HG02852 (cell line): ENCODE data around the gene TNNT1.
"Not testable (repeated sequence)": the region's sequence is repeated elsewhere in the genome, so short reads cannot be mapped to it uniquely, and the experiment has no call there.

ENCODE experiments used
- ATAC-seq: cut with Tn5 transposase; IDR thresholded peaks from one replicate; pipeline ENCODE4 v1.9.1; 2021; ENCODE audit warnings: mild to moderate bottlenecking, moderate library complexity; ENCODE audit not compliant: unreplicated experiment

The TNNT1 gene

DNA sequence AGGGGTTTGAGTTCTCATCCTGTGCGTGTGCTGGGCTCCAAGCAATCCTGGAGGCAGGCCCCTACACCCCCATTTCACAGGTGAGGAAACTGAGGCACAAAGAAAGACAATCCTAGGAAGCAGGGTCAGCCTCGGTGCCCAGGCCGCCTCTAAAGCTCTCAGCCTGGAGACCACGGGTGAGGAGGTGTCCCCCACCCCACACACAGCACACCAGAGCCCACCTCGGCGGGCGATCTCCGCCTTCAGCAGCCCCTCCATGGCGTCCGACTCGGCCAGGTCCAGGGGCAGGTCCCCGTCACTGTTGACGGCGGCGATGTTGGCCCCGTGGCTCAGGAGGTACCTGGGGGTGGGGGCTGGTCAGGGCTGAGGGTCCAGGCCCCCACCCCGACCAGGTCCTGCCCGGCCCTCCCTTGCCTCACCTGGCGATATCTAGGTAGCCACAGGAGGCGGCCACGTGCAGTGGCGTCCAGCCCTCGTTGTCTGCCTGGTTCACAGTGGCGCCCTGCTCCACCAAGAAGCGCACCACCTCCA is 36.7 kb downstream of the TNNT1 start:
- ATAC-seq, result no peak

- no peak for ATAC-seq
Measured at GRCh38 chr19:55111238-55111831, 37.7 kb downstream of the TNNT1 start.

DNA sequence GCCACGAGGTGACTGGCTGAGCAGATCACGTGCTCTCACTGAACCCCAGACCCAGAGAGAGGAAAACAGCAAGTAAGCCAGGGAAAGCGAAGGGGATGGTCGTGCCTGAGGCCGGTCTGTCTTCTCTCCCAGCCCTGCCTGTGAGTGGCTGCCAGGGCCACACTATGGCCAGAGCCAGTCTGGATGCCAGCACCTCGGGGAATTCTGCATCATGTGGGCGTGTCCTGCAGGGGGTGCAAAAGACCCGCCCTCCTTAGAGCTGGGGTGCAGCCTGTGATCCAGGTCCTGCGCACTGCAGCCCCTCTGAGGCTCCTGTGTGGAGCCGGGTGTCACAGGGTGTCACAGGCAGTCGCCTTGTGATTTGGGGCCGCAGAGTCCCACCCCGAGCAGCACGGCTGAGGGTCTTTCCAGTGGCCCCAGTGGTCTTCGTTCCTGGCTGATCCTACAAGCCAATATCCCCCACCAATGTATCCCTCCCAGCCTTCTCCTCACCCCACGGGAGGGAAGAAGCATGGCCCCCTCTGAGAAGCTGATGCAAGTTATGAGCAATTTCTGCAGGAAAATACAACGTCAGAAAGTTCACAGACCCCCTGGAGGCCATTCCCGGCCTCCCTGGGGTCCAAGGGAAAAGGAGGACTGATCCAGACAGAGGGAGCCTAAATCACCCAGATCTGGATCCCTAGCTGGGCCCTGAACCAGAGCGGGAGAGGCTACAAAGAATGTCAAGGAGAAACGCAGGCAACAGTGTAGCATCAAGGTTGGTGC is 39.3 kb downstream of the TNNT1 start:
- no peak for ATAC-seq

- ATAC-seq, result not testable (repeated sequence)
Measured at GRCh38 chr19:55107252-55107651, 41.8 kb downstream of the TNNT1 start.

DNA sequence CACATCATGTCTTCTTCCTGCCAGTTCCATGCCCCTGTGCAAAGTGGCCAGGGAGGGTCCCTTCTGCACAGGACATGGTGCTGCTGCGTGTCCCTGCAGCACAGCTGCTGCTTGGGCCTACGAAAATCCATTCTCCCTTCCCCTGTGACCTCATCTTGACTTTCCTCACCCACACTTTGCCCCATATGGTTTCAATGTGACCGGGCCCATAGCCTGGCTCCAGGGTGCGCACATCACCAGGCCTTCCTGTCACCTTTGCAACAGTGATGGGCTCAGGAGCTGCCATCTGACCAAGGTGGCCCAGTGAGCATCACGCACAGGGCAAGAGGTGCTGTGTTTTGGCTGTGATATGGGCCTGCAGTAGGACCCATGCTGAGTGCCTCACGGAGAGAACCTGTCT is 42.4 kb downstream of the TNNT1 start:
- ATAC-seq, result no peak

- ATAC-seq, result no peak
Measured at GRCh38 chr19:55105237-55105636, 43.8 kb downstream of the TNNT1 start.

GRCh38 chr19:55103190-55103589 is 45.8 kb downstream of the TNNT1 start:
- no peak for ATAC-seq

GRCh38 chr19:55101261-55101660 is 47.7 kb downstream of the TNNT1 start:
- no peak for ATAC-seq

DNA sequence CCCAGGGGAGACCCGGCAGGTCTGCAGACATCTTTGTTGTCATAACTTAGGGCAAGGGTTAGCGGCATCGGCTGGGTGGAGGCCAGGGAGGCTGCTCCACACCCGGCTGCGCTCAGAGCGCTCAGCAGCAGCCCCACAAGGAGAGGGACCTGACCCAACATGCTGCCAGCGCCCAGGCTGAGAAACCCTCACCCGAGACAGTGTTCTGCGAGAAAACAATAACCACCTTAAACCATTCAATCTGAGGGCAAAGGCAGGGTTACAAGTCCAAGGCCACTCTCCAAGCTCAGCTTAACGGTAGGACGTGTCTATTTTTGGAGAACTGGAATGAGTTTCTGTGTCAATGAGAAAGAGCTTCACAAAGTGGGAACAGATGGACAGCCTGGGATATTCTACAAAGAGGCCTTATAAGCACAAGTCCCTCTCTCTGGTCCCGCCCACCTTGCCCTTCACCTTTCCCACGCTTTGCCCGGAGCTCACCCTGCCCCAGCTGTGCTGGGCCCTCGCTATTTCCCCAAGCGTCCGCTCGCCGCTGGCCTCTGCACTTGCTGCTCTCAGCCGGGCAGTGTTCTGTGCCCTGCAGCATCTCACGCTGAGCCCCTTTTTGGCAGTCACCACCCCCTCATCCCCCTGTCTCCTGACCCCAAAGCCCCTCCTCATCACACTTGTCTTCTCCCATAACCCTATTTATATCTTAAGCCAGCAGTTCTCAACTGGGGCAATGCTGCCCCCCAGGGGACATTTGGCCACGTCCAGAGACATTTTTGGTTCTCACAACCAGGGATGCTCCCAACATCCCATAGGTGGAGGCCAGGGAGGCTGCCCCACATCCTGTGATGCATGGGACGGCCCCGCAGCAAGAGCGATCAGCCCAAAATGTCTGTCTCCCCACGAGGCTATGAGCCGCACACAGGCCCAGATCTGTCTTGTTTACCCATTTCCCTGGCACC is 49.2 kb downstream of the TNNT1 start:
- no peak for ATAC-seq

GRCh38 chr19:55098716-55099556 is 50.1 kb downstream of the TNNT1 start:
- no peak for ATAC-seq

DNA sequence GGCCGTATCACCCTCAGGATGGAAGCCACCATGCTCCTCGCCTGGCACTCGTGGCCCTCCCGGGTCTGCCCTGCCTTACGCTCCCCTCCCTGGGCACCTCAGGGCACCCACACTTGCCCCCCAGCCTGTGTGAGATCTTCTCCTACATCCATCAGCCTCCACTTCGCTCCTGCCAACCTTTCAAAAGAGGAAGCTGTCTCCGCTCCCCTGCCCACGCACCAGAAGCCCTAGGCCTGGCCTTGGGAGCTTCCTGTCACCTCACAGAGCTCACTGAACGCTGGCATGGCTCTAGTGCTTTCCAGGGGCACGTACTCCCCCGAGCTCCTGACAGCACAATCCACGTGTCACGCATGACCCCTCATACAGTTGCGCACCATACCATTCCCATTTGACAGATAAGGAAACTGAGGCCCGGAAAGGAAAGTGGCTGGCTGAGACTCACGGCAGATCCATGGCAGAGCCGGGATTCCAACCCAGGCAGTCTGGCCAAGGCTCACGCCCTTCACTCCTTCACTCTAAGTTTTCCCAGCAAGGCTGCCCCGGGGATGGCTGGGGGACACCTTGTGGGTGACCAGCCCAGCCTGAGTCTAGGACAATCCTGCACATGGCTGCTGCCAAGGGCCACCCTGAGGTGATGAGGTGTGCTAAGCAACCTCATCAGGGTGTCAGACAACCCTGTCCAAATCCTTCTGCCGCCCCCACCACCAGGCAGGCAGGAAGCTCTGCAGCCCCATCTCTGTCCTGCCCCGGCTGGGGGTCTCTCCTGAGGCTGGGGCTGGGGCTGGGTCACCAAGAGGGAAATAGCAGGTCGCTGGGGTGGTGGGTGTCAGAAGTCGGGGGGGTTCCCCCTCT is 50.9 kb downstream of the TNNT1 start:
- ATAC-seq, result no peak

GRCh38 chr19:55096061-55096701 is 52.8 kb downstream of the TNNT1 start:
- no peak for ATAC-seq

GRCh38 chr19:55095260-55096060 is 53.5 kb downstream of the TNNT1 start:
- no peak for ATAC-seq

- no peak for ATAC-seq
Measured at GRCh38 chr19:55094456-55095259, 54.3 kb downstream of the TNNT1 start.

- ATAC-seq, result no peak
Measured at GRCh38 chr19:55092423-55093318, 56.3 kb downstream of the TNNT1 start.

DNA sequence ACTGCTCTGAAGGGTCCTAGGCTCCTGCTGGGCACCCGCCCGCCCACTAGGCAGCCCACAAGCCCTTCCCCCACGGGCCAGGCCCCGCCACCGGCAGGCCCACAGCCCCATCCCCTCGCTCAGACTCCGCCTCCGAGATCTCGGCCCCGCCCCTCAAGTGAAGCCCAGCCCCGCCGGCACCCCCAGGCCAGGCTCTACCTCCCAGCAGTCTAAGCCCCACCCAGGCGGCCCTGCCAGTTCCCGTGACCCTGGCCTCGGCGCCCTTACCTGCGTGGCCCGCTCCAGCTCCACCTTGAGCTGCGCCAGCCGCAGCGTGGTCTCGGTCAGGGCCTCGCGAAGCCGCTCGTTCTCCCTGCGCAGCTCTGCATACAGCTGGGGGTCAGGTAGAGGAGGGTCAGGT is 57.1 kb downstream of the TNNT1 start:
- ATAC-seq, result no peak
